GM21737 (cell line): ENCODE data around the gene PCDHGA11.
A peak's percentile ranks its signal among the peaks of the same experiment; 100 is the strongest.
"Not testable (repeated sequence)": the region's sequence is repeated elsewhere in the genome, so short reads cannot be mapped to it uniquely, and the experiment has no call there.

Experiments
- ATAC-seq: cut with Tn5 transposase; IDR thresholded peaks from one replicate; pipeline ENCODE4 v1.9.1; 2021; ENCODE audit warnings: mild to moderate bottlenecking, moderate library complexity; ENCODE audit not compliant: unreplicated experiment

The PCDHGA11 gene

GRCh38 chr5:141420855-141421488 is at the start of gene PCDHGA11:
PCDHGA11 (plus strand) TSS chr5:141421051; CDS start chr5:141421228, 177 bp downstream.
- ATAC-seq = no peak

DNA sequence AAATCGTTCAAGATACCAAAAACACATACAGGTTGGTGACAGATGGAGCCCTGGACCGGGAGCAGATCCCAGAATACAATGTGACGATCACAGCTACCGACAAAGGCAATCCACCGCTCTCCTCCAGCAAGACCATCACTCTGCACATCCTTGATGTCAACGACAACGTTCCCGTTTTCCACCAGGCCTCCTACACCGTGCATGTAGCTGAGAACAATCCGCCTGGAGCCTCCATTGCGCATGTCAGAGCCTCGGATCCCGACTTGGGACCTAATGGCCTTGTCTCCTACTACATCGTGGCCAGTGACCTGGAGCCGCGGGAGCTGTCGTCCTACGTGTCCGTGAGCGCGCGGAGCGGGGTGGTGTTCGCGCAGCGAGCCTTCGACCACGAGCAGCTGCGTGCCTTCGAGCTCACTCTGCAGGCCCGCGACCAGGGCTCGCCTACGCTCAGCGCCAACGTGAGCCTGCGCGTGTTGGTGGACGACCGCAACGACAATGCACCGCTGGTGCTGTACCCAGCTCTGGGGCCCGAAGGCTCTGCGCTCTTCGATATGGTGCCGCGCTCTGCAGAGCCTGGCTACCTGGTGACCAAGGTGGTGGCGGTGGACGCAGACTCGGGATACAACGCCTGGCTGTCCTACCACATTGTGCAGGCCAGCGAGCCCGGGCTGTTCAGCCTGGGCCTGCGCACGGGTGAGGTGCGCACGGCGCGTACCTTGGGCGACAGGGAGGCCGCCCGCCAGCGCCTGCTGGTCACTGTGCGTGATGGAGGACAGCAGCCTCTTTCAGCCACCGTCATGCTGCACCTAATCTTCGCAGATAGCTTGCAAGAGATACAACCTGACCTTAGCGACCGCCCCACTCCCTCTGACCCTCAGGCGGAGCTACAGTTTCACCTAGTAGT is 49.0 kb upstream of the PCDHGA11 start:
- ATAC-seq = no peak

GRCh38 chr5:141373673-141374317 is 47.1 kb upstream of the PCDHGA11 start, which contains the start of gene PCDHGA6:
PCDHGA6 (plus strand) TSS chr5:141373891; CDS start chr5:141374084, 193 bp downstream.
- ATAC-seq = no peak

GRCh38 chr5:141374627-141375026 is 46.2 kb upstream of the PCDHGA11 start:
- ATAC-seq = no peak

DNA sequence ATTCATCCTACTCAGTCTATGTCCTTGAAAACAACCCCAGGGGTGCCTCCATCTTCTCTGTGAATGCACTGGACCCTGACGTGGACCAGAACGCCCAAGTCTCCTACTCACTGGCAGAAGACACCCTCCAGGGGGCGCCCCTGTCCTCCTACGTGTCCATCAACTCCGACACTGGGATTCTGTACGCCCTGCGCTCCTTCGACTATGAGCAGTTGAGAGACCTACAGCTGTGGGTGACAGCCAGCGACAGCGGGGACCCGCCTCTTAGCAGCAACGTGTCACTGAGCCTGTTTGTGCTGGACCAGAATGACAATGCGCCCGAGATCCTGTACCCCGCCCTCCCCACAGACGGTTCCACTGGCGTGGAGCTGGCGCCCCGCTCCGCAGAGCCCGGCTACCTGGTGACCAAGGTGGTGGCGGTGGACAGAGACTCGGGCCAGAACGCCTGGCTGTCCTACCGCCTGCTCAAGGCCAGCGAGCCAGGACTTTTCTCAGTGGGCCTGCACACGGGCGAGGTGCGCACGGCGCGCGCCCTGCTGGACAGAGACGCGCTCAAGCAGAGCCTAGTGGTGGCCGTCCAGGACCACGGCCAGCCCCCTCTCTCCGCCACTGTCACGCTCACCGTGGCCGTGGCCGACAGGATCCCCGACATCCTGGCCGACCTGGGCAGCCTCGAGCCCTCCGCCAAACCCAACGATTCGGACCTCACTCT is 45.3 kb upstream of the PCDHGA11 start:
- not testable (repeated sequence) for ATAC-seq

- no peak for ATAC-seq
Measured at GRCh38 chr5:141382469-141383294, 38.2 kb upstream of the PCDHGA11 start, which contains the start of gene PCDHGA7. PCDHGA7 (plus strand) TSS chr5:141382742; CDS start chr5:141382900, 158 bp downstream.

DNA sequence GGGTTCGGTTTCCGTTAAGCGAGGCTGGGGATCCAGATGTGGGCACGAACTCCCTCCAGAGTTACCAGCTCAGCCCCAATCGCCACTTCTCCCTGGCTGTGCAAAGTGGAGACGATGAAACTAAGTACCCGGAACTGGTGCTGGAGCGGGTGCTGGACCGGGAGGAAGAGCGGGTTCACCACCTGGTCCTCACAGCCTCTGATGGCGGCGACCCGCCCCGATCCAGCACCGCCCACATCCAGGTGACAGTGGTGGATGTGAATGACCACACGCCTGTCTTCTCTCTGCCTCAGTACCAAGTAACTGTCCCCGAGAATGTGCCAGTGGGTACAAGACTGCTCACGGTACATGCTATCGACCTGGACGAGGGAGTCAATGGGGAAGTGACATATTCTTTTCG is 37.5 kb upstream of the PCDHGA11 start:
- no peak for ATAC-seq

- ATAC-seq = no peak
Measured at GRCh38 chr5:141384471-141385267, 36.2 kb upstream of the PCDHGA11 start.

DNA sequence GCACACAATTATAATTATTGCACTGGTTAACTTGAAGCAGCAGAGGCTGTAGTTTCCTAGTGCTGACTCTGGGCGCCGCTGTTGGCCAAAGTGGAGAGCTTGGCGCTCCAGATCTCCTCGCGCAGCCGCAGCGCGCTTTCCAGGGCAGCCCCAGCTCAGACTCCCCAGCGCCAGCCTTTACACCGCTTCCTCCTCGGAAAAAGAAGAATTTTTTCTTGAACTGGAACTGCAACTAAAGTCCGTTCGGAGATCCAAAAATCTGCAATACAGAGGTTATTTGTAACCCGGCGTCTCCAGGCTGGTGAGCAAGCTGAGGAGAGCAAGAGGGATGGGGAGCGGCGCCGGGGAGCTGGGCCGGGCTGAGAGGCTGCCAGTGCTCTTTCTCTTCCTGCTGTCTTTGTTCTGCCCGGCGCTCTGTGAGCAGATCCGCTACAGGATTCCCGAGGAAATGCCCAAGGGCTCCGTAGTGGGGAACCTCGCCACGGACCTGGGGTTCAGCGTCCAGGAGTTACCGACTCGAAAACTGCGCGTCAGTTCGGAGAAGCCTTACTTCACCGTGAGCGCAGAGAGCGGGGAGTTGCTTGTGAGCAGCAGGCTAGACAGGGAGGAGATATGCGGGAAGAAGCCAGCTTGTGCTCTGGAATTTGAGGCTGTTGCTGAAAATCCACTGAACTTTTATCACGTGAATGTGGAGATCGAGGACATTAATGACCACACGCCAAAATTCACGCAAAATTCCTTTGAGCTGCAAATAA is 33.1 kb upstream of the PCDHGA11 start, which contains the start of gene PCDHGB4:
TSS of gene PCDHGB4 (plus strand) at position 142 of the 755 bp plus-strand sequence. CDS start at position 329, 187 bp downstream.
- ATAC-seq = not testable (repeated sequence)

- ATAC-seq = no peak
Measured at GRCh38 chr5:141388661-141389060, 32.2 kb upstream of the PCDHGA11 start.

DNA sequence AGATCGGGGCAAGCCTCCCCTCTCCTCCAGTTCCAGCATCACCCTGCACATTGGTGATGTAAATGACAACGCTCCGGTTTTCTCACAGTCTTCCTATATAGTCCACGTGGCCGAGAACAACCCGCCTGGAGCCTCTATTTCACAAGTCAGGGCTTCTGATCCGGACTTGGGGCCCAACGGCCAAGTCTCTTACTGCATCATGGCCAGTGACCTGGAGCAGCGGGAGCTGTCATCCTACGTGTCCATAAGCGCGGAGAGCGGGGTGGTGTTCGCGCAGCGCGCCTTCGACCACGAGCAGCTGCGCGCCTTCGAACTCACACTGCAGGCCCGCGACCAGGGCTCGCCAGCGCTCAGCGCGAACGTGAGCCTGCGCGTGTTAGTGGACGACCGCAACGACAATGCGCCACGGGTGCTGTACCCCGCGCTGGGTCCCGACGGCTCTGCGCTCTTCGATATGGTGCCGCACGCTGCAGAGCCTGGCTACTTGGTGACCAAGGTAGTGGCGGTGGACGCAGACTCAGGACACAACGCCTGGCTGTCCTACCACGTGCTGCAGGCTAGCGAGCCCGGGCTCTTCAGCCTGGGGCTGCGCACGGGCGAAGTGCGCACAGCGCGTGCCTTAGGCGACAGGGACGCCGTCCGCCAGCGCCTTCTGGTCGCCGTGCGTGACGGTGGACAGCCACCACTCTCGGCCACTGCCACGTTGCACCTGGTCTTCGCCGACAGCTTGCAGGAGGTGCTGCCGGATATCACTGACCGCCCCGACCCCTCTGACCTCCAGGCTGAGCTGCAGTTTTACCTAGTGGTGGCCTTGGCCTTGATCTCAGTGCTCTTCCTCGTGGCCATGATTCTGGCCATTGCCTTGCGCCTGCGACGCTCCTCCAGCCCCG is 31.5 kb upstream of the PCDHGA11 start:
- no peak for ATAC-seq

- ATAC-seq = no peak
Measured at GRCh38 chr5:141392429-141393198, 28.2 kb upstream of the PCDHGA11 start, which contains the start of gene PCDHGA8. PCDHGA8 (plus strand) TSS chr5:141392633; CDS start chr5:141392814, 181 bp downstream.

DNA sequence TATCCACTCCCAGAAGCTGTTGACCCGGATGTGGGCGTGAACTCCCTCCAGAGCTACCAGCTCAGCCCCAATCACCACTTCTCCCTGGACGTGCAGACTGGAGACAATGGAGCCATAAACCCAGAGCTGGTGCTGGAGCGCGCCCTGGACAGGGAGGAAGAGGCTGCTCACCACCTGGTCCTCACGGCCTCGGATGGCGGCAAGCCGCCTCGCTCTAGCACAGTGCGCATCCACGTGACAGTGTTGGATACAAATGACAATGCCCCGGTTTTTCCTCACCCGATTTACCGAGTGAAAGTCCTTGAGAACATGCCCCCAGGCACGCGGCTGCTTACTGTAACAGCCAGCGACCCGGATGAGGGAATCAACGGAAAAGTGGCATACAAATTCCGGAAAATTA is 27.6 kb upstream of the PCDHGA11 start:
- ATAC-seq = no peak

- not testable (repeated sequence) for ATAC-seq
Measured at GRCh38 chr5:141394401-141395187, 26.3 kb upstream of the PCDHGA11 start.

DNA sequence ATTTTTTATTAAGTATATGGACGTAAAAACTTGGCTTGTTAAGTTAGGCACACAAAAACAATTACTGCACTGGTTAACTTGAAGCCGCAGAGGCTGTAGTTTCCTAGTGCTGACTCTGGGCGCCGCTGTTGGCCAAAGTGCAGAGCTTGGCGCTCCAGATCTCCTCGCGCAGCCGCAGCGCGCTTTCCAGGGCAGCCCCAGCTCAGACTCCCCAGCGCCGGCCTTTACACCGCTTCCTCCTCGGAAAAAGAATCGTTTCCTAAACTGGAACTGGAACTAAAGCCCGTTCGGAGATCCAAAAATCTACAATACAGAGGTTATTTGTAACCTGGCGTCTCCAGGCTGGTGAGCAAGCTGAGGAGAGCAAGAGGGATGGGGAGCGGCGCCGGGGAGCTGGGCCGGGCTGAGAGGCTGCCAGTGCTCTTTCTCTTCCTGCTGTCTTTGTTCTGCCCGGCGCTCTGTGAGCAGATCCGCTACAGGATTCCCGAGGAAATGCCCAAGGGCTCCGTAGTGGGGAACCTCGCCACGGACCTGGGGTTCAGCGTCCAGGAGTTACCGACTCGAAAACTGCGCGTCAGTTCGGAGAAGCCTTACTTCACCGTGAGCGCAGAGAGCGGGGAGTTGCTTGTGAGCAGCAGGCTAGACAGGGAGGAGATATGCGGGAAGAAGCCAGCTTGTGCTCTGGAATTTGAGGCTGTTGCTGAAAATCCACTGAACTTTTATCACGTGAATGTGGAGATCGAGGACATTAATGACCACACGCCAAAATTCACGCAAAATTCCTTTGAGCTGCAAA is 22.9 kb upstream of the PCDHGA11 start, which contains the start of gene PCDHGB5:
TSS of gene PCDHGB5 (plus strand) at position 192 of the 796 bp plus-strand sequence. CDS start at position 373, 181 bp downstream.
- peak; percentile 88 for ATAC-seq
